Measurements from ENCODE around the gene CYFIP1.
A peak's percentile ranks its signal among the peaks of the same experiment; 100 is the strongest.

Gene CYFIP1

GRCh38 chr15:22863356-22863755 is 116.8 kb downstream of the CYFIP1 start:
- no peak for DNase-seq

- DNase-seq: no peak
These were observed 119.0 kb downstream of the CYFIP1 start for GRCh38 chr15:22861161-22861560.

- no peak for DNase-seq
These were observed 123.5 kb downstream of the CYFIP1 start for GRCh38 chr15:22856659-22857058.

- DNase-seq: no peak
These were observed 124.4 kb downstream of the CYFIP1 start for GRCh38 chr15:22855791-22856190.

GRCh38 chr15:22851513-22851912 is 128.7 kb downstream of the CYFIP1 start:
- DNase-seq: peak; percentile 26

GRCh38 chr15:22850055-22850454 is 130.1 kb downstream of the CYFIP1 start:
- no peak for DNase-seq

GRCh38 chr15:22846073-22846472 is 134.1 kb downstream of the CYFIP1 start:
- DNase-seq: no peak

GRCh38 chr15:22845289-22845900 is 134.8 kb downstream of the CYFIP1 start:
- DNase-seq: no peak

- no peak for DNase-seq
These were observed 135.5 kb downstream of the CYFIP1 start for GRCh38 chr15:22844421-22845288.

- no peak for DNase-seq
These were observed 141.0 kb downstream of the CYFIP1 start for GRCh38 chr15:22839046-22839695.

- DNase-seq: peak; percentile 99
These were observed 141.7 kb downstream of the CYFIP1 start, which contains the start of gene NIPA2 for GRCh38 chr15:22838292-22839042. Gene NIPA2 (plus strand): TSS chr15:22838666. CDS start chr15:22851732, 13,066 bp downstream.

- no peak for DNase-seq
These were observed 148.7 kb downstream of the CYFIP1 start for GRCh38 chr15:22831473-22831872.

GRCh38 chr15:22827125-22827524 is 153.0 kb downstream of the CYFIP1 start:
- DNase-seq: no peak

GRCh38 chr15:22823495-22824128 is 156.6 kb downstream of the CYFIP1 start:
- DNase-seq: no peak

- DNase-seq: no peak
These were observed 160.5 kb downstream of the CYFIP1 start for GRCh38 chr15:22819651-22820050.
